ENCODE data around the gene KRTAP3-1.

DNA sequence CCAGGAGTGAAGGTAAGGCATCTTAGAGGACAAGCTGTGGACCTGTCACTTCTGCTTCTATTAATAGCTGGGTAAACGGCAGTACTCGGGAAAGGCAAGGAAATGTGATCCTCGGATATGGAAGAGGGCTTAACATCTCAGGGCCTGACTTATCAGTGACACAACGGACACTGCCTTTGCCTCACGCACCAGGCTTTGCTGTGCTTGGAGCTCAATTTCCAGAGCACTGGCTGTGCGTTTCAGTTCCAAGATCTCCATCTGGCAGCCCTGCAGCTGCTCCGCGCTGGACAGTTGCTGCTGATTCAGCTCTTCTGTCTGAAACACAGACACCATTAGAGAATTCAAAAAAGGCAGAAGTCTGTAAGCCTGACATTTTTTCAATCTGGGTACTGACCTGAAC lies 28.3 kb downstream of the KRTAP3-1 start:
- TF ChIP-seq, protein P1, sequence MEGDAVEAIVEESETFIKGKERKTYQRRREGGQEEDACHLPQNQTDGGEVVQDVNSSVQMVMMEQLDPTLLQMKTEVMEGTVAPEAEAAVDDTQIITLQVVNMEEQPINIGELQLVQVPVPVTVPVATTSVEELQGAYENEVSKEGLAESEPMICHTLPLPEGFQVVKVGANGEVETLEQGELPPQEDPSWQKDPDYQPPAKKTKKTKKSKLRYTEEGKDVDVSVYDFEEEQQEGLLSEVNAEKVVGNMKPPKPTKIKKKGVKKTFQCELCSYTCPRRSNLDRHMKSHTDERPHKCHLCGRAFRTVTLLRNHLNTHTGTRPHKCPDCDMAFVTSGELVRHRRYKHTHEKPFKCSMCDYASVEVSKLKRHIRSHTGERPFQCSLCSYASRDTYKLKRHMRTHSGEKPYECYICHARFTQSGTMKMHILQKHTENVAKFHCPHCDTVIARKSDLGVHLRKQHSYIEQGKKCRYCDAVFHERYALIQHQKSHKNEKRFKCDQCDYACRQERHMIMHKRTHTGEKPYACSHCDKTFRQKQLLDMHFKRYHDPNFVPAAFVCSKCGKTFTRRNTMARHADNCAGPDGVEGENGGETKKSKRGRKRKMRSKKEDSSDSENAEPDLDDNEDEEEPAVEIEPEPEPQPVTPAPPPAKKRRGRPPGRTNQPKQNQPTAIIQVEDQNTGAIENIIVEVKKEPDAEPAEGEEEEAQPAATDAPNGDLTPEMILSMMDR (IDR thresholded peaks at IDR 0.05) = no peak
- no peak for TF ChIP-seq POLR2A (IDR thresholded peaks at IDR 0.05)
- TF ChIP-seq EP300 (IDR thresholded peaks at IDR 0.05) = no peak
